Neural cell (in vitro differentiated cells): Measurements from ENCODE around the gene SCYL1. TPM values are rescaled to one million over a fixed set of nuclear protein-coding genes. Genes with fewer than 3 reads are reported as not detected.

Experiments used
- H2AFZ ChIP-seq: fragments of 200-600, 300-800 bp; sonication (generic), shearing (Covaris generic); 2 replicates; pipeline ENCODE4 v1.6.0; 2014; ENCODE audit warnings: low read depth, mild to moderate bottlenecking, antibody characterized with exemption, low read length, moderate library complexity
- H3F3A ChIP-seq: fragments of 200-600 bp; shearing (Covaris generic); 2 replicates; pipeline ENCODE4 v1.6.1; 2016; ENCODE audit warnings: mild to moderate bottlenecking, moderate library complexity, mixed read lengths, antibody characterized with exemption, low read length; ENCODE audit not compliant: insufficient read depth, poor library complexity, severe bottlenecking
- H3K27ac ChIP-seq: fragments of 200-600, 300-800 bp; sonication (generic), shearing (Covaris generic); 2 replicates; pipeline ENCODE4 v1.5.1; 2014; ENCODE audit warnings: mild to moderate bottlenecking, low read length, moderate library complexity
- H3K27me3 ChIP-seq: fragments of 300-800, 200-600 bp; sonication (generic), shearing (Covaris generic); 2 replicates; pipeline ENCODE4 v1.6.0; 2014; ENCODE audit warnings: mild to moderate bottlenecking, low read depth, low read length, moderate library complexity; ENCODE audit not compliant: insufficient read depth
- H3K36me3 ChIP-seq: fragments of 300-800, 200-600 bp; sonication (generic), shearing (Covaris generic); 2 replicates; pipeline ENCODE4 v1.5.1; 2014; ENCODE audit warnings: mild to moderate bottlenecking, antibody characterized with exemption, low read length, moderate library complexity; ENCODE audit not compliant: insufficient read depth
- H3K4me2 ChIP-seq: fragments of 300-800, 200-600 bp; sonication (generic), shearing (Covaris generic); 2 replicates; pipeline ENCODE4 v1.6.0; 2014; ENCODE audit warnings: mild to moderate bottlenecking, low read length
- H3K4me3 ChIP-seq: fragments of 300-800, 200-600 bp; sonication (generic), shearing (Covaris generic); 2 replicates; pipeline ENCODE4 v1.5.1; 2014; ENCODE audit warnings: mild to moderate bottlenecking, low read length, moderate library complexity
- H3K79me2 ChIP-seq: fragments of 200-600 bp; shearing (Covaris generic); replicated peaks from 2 replicates; pipeline ENCODE4 v1.6.0; 2014; ENCODE audit warnings: mild to moderate bottlenecking, low read length, moderate library complexity; ENCODE audit not compliant: insufficient read depth
- H3K9ac ChIP-seq: fragments of 300-800, 200-600 bp; sonication (generic), shearing (Covaris generic); 2 replicates; pipeline ENCODE4 v1.6.1; 2016; ENCODE audit warnings: mild to moderate bottlenecking, low read length, mixed read lengths
- H3K9me2 ChIP-seq: fragments of 200-600 bp; shearing (Covaris generic); 2 replicates; pipeline ENCODE4 v1.6.1; 2016; ENCODE audit warnings: mild to moderate bottlenecking, low read length, mixed read lengths; ENCODE audit not compliant: insufficient read depth
- H3K9me3 ChIP-seq: fragments of 200-600, 300-800 bp; sonication (generic), shearing (Covaris generic); 2 replicates; pipeline ENCODE4 v1.6.1; 2016; ENCODE audit warnings: mild to moderate bottlenecking, mixed run types, low read length, moderate library complexity, mixed read lengths
- H4K20me1 ChIP-seq: fragments of 200-600 bp; shearing (Covaris generic); 2 replicates; pipeline ENCODE4 v1.6.1; 2016; ENCODE audit warnings: mild to moderate bottlenecking, mixed run types; ENCODE audit not compliant: insufficient read depth
- CTCF ChIP-seq: fragments of 450-650 bp; IDR thresholded peaks from 2 replicates; pipeline ENCODE4 v1.5.1; 2014; ENCODE audit warnings: antibody characterized with exemption, mild to moderate bottlenecking, moderate library complexity; ENCODE audit not compliant: poor library complexity, severe bottlenecking
- EP300 ChIP-seq: fragments of 450-650 bp; conservative IDR thresholded peaks from 2 replicates; pipeline ENCODE4 v1.6.1; 2014; ENCODE audit warnings: antibody characterized with exemption, mild to moderate bottlenecking, moderate library complexity; ENCODE audit not compliant: poor library complexity, severe bottlenecking
- EZH2 ChIP-seq: fragments of 200-600, 300-800 bp; shearing (Covaris generic), sonication (generic); IDR thresholded peaks from 2 replicates; pipeline ENCODE4 v1.6.1; 2014; ENCODE audit warnings: antibody characterized with exemption, low read length, borderline replicate concordance, mild to moderate bottlenecking; ENCODE audit not compliant: insufficient read depth, poor library complexity, severe bottlenecking
- MXI1 ChIP-seq: fragments of 450-650 bp; conservative IDR thresholded peaks from 2 replicates; pipeline ENCODE4 v1.6.1; 2014; ENCODE audit warnings: antibody characterized with exemption, mild to moderate bottlenecking; ENCODE audit not compliant: poor library complexity, severe bottlenecking
- POLR2AphosphoS5 ChIP-seq: IDR thresholded peaks from 2 replicates; pipeline ENCODE4 v1.6.1; 2012
- RAD21 ChIP-seq: fragments of 450-650 bp; conservative IDR thresholded peaks from 2 replicates; pipeline ENCODE4 v1.6.1; 2014; ENCODE audit warnings: antibody characterized with exemption, mild to moderate bottlenecking, moderate library complexity
- REST ChIP-seq: IDR thresholded peaks from 2 replicates; pipeline ENCODE4 v1.6.1; 2012; ENCODE audit warnings: borderline replicate concordance
- SMC3 ChIP-seq: fragments of 450-650 bp; conservative IDR thresholded peaks from 2 replicates; pipeline ENCODE4 v1.6.1; 2014; ENCODE audit warnings: antibody characterized with exemption, mild to moderate bottlenecking, moderate library complexity; ENCODE audit not compliant: poor library complexity
- TAF1 ChIP-seq: IDR thresholded peaks from 2 replicates; pipeline ENCODE4 v1.6.1; 2012; ENCODE audit warnings: low read depth
- polyA plus RNA-seq: library from polyadenylated mRNA; depleted of rRNA; stranded (reverse); fragments of >200 nt; gene quantifications from 2 replicates; pipeline ENCODE4 v1.2.3, GENCODE V29; 2014

SCYL1 gene
- polyA plus RNA-seq, 1 donor from 2014 or later = 48.3 TPM

- TF ChIP-seq CTCF (no peak), TAF1 (no peak), POLR2AphosphoS5 (no peak), SMC3 (no peak), EZH2 (no peak), EP300 (no peak), REST (no peak), RAD21 (no peak), MXI1 (no peak)
- peaks cover 8% of the 10 kb centered on the region for H3K79me2 ChIP-seq
- H3K9ac ChIP-seq = no peak overlapping the region
- H2AFZ ChIP-seq = no peak overlapping the region
- no peak overlapping the region for H3K4me2 ChIP-seq
- H4K20me1 ChIP-seq = no peaks in the 10 kb centered on the region
- H3K4me3 ChIP-seq = no peak overlapping the region
- no peak overlapping the region for H3K27ac ChIP-seq
- no peaks in the 10 kb centered on the region for H3K9me3 ChIP-seq
- H3K27me3 ChIP-seq = no peaks in the 10 kb centered on the region
- peaks cover 7% of the 10 kb centered on the region for H3K36me3 ChIP-seq
- H3K9me2 ChIP-seq = no peaks in the 10 kb centered on the region
- H3F3A ChIP-seq = no peaks in the 10 kb centered on the region
Observed at GRCh38 chr11:65530157-65530496, 5.2 kb downstream of the SCYL1 start.

- no peaks in the 10 kb centered on the region for H3K79me2 ChIP-seq
- H2AFZ ChIP-seq = no peak overlapping the region
- TF ChIP-seq EP300 (no peak), CTCF (no peak), REST (no peak), TAF1 (no peak), RAD21 (no peak), SMC3 (no peak), POLR2AphosphoS5 (no peak), EZH2 (no peak), MXI1 (no peak)
- no peaks in the 10 kb centered on the region for H4K20me1 ChIP-seq
- no peaks in the 10 kb centered on the region for H3K9me2 ChIP-seq
- H3K4me2 ChIP-seq = no peak overlapping the region
- H3K9me3 ChIP-seq = no peaks in the 10 kb centered on the region
- no peak overlapping the region for H3K9ac ChIP-seq
- no peaks in the 10 kb centered on the region for H3F3A ChIP-seq
- no peak overlapping the region for H3K27ac ChIP-seq
- H3K27me3 ChIP-seq = peaks cover 2% of the 10 kb centered on the region
- H3K36me3 ChIP-seq = no peaks in the 10 kb centered on the region
- H3K4me3 ChIP-seq = no peak overlapping the region
Observed at GRCh38 chr11:65532388-65533064, 7.6 kb downstream of the SCYL1 start.
